Measurements from ENCODE around the gene TUBA1B. TPM values are rescaled to one million over a fixed set of nuclear protein-coding genes. Genes with fewer than 3 reads are reported as not detected.

The TUBA1B gene
- total and polyA plus RNA-seq, 2 of the 13 experiments (the other 11 are each of a cell fraction or from before 2014, with no cell fraction given): 1,275 to 1,353 TPM

- no peak for TF ChIP-seq CEBPZ (IDR thresholded peaks at IDR 0.05; ENCODE audit: low read length)
- TF ChIP-seq ZNF780A (CRISPR knock-in tag; IDR thresholded peaks at IDR 0.05): no peak
- TF ChIP-seq XRCC5 (optimal IDR thresholded peaks at IDR 0.05; ENCODE audit: low read length): peak; percentile 78
- TF ChIP-seq ZBTB7B (CRISPR knock-in tag; IDR thresholded peaks at IDR 0.05): peak; percentile 9; the same call in 1 of the 2 replicates
- TF ChIP-seq DNMT3B (CRISPR knock-in tag; conservative IDR thresholded peaks at IDR 0.05): peak; percentile 64; the same call in 1 of the 2 replicates
- no peak for TF ChIP-seq EHMT2 (IDR thresholded peaks at IDR 0.05; ENCODE audit: borderline replicate concordance, low read depth, low read length)
- TF ChIP-seq ZNF343 (CRISPR knock-in tag; IDR thresholded peaks at IDR 0.05): no peak
- no peak for TF ChIP-seq ZNF704 (CRISPR knock-in tag; IDR thresholded peaks at IDR 0.05; ENCODE audit: borderline replicate concordance)
- TF ChIP-seq FOXP4 (CRISPR knock-in tag; IDR thresholded peaks at IDR 0.05): peak; percentile 23; the same call in 1 of the 2 replicates
- TF ChIP-seq NAIF1 (CRISPR knock-in tag; IDR thresholded peaks at IDR 0.05; ENCODE audit: borderline replicate concordance): no peak
- no peak for TF ChIP-seq RFXANK (CRISPR knock-in tag; IDR thresholded peaks at IDR 0.05)
- peak; percentile 78 for TF ChIP-seq ZNF441 (CRISPR knock-in tag; IDR thresholded peaks at IDR 0.05; ENCODE audit: borderline replicate concordance)
- no peak for TF ChIP-seq ZNF446 (CRISPR knock-in tag; IDR thresholded peaks at IDR 0.05)
- TF ChIP-seq HCFC1 (IDR thresholded peaks at IDR 0.05; ENCODE audit: low read depth, low read length): no peak
- peak; percentile 43; the same call in 1 of the 2 replicates for TF ChIP-seq PBX3 (CRISPR knock-in tag; IDR thresholded peaks at IDR 0.05; ENCODE audit: borderline replicate concordance)
- no peak; the same call in 1 of the 2 replicates for TF ChIP-seq TFDP2 (CRISPR knock-in tag; IDR thresholded peaks at IDR 0.05)
- no peak for TF ChIP-seq ZNF749 (CRISPR knock-in tag; IDR thresholded peaks at IDR 0.05; ENCODE audit: borderline replicate concordance)
- TF ChIP-seq ZMYM4 (CRISPR knock-in tag; IDR thresholded peaks at IDR 0.05): peak; percentile 87
- no peak for TF ChIP-seq SNAPC2 (CRISPR knock-in tag; IDR thresholded peaks at IDR 0.05)
- no peak for TF ChIP-seq ZFP36 (IDR thresholded peaks at IDR 0.05; ENCODE audit: borderline replicate concordance, low read depth, low read length, partially characterized antibody)
- TF ChIP-seq ZNF101 (CRISPR knock-in tag; IDR thresholded peaks at IDR 0.05; ENCODE audit: borderline replicate concordance, low read depth): no peak
Observed at GRCh38 chr12:49110464-49111155, 20.6 kb downstream of the TUBA1B start, which contains the start of gene LMBR1L (continued).
